Fibroblast of gingiva (primary cell): ENCODE data around the gene ERF.

ENCODE experiments used
- DNase-seq: peaks from one replicate; pipeline ENCODE4 v3.0.0-alpha.2; 2011; ENCODE audit warnings: low read depth

Gene ERF

DNA sequence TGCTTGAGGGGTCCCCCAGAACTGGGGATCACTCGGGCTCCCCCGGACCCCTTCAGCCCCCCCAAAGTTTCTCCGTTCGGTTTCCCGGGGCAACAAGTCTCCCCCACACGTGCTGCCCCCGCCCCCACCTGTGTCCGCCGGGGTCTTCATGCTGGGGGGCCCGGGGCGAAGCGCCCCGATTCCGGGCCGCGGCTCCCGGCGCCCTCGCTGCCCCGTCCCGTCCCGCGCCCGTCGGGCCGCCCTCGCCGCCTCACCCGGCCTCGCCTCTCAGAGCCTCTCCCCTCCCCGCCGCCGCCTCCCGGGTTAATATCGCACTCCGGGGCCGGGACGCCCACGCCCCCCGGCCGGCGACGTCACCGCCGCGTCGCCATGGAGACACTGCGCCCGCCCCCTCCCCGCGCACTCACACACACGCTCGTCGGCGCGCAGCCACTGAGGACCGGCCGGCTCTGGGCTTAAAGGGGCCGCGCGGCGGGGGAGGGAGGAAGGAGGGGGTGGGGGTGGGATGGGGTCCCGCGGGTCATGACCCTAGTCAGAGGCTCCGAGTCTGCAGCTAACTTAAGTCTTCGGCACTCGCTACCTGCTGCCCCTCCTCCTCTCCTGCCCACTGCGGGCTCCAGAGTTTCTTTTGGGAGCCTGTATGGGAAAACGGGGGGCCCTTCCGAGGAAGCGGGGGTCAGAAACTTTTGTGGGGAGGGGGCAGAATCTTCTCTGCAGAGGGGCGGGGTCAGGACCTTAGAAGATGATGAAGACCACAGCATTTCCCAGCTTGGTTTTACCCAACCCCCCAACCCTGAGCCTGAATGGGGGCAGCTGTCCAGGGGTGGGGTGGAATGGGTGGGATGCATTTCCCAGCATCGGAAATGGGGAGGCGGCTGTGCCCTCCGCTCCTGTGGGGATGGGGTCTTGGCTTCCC, at the start of gene ERF:
Gene ERF (minus strand): TSS at position 279 of the 916 bp plus-strand sequence. CDS start 129 bp downstream, at position 150.
- DNase-seq = peak; percentile 92

DNA sequence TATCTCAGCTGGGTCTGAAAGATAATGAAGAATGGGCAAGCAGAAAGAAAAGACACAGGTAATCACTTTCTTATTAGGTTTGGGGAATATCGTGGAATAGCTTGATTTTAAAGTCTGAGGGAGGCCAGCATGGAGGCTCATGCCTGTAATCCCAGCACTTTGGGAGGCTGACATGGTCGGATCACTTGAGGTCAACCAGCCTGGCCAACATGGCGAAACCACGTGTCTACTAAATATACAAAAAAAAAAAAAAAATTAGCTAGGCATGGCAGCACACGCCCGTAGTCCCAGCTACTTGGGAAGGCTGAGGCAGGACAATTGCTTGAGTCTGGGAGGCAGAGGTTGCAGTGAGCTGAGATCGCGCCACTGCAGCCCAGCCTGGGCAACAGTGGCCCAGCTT, 48.9 kb upstream of the ERF start:
- no peak for DNase-seq

DNA sequence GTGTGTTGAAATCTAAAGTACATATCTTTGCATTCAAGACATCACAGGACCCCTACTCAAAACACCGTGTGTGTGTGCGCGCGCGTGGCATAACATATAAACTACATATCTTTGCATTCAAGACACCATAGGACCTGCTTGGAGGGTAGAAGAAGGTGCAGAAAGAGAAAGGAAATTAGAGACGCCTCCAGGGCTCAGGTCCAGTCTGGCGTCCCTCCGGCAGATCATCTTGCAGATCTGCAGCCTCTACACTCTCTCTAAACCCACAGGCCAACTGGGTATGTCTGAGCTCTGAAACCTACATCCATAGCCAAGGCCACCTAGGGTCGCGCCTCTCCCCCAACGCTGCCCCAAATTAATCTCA, 48.2 kb upstream of the ERF start:
- DNase-seq = no peak

- DNase-seq = no peak
These were observed 46.8 kb upstream of the ERF start, which contains the start of gene PRR19 for GRCh38 chr19:42301646-42302203. Gene PRR19, plus strand, starts transcription at chr19:42302132. Its CDS starts 7,453 bp downstream, at chr19:42309585.

DNA sequence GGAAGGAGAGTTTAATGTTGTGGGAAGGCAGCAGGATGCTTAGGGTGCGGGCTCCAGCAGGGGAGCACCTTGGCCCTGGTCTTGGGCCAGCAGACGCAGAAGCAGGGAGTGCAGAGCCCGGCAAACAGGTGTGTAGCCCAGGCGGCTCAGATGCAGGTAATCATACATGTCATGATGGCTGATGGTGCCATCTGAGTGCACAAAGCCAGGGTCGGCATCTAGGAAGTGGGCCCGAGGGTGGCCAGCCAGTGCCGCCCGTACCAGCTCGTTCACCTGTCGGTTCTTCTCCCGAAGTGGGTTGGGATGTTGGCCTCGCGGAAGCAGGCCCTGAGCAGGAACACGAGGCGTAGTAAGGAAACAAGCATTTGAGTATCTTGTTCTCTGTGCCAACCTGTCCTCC, 42.1 kb upstream of the ERF start:
- no peak for DNase-seq

- peak; percentile 36 for DNase-seq
These were observed 41.0 kb upstream of the ERF start for GRCh38 chr19:42295831-42296525.

- no peak for DNase-seq
These were observed 40.4 kb upstream of the ERF start for GRCh38 chr19:42295342-42295741.

DNA sequence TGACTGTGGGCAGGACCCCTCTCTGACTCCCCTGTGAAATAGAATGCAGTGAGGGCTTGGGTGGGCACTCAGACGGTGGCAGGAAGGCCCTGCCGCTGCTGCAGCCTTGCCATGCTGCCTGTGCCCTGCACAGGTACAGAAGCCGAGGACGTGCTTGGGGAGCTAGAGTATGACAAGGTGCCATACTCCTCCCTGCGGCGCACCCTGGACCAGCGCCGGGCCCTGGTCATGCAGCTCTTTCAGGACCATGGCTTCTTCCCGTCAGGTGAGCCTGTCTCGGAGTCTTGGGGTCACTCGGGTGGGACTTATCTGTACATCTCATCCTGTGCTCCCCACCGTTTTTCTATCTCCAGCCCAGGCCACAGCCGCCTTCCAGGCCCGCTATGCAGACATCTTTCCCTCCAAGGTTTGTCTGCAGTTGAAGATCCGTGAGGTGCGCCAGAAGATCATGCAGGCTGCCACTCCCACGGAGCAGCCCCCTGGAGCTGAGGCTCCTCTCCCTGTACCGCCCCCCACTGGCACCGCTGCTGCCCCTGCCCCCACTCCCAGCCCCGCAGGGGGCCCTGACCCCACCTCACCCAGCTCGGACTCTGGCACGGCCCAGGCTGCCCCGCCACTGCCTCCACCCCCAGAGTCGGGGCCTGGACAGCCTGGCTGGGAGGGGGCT, 39.7 kb upstream of the ERF start:
- no peak for DNase-seq

GRCh38 chr19:42293948-42294347, 39.0 kb upstream of the ERF start:
- DNase-seq = no peak

DNA sequence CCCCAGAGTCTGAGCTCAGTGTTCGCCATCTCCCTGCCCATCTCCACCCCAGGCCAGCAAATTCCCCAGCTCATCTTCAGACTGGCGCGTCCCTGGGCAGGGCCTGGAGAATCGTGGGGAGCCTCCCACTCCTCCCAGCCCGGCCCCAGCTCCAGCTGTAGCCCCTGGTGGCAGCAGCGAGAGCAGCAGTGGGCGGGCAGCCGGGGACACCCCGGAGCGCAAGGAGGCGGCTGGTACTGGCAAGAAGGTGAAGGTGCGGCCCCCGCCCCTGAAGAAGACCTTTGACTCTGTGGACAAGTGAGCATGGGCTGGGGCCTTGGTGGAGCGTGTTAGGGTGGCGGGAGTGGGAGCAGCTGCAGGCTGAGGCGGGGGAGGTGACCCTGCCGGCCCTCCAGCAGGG, 38.6 kb upstream of the ERF start:
- DNase-seq = no peak

- DNase-seq = no peak
These were observed 38.0 kb upstream of the ERF start for GRCh38 chr19:42292963-42293362.

GRCh38 chr19:42292042-42292960, 37.4 kb upstream of the ERF start:
- DNase-seq = no peak

GRCh38 chr19:42291435-42291810, 36.5 kb upstream of the ERF start:
- DNase-seq = no peak

DNA sequence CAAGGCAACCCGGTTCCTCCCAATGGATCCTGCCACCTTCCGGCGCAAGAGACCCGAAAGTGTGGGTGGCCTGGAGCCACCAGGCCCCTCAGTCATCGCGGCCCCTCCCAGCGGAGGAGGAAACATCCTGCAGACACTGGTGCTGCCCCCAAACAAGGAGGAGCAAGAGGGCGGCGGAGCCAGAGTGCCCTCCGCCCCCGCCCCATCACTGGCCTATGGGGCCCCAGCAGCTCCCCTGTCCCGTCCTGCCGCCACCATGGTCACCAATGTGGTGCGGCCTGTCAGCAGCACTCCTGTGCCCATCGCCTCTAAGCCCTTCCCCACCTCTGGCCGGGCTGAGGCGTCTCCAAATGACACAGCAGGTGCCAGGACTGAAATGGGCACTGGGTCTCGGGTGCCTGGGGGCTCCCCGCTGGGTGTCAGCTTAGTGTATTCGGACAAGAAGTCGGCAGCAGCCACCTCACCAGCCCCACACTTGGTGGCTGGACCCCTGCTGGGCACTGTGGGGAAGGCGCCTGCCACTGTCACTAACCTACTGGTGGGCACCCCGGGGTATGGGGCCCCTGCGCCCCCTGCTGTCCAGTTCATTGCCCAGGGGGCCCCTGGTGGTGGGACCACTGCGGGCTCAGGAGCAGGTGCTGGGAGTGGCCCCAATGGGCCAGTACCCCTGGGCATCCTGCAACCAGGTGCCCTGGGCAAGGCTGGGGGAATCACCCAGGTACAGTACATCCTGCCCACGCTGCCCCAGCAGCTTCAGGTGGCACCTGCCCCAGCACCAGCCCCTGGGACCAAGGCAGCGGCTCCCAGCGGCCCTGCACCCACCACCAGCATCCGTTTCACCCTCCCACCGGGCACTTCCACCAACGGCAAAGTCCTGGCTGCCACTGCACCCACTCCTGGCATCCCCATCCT, 35.9 kb upstream of the ERF start:
- DNase-seq = no peak

GRCh38 chr19:42290136-42290522, 35.2 kb upstream of the ERF start:
- no peak for DNase-seq

GRCh38 chr19:42289556-42290041, 34.7 kb upstream of the ERF start:
- DNase-seq = no peak

- DNase-seq = no peak
These were observed 34.1 kb upstream of the ERF start for GRCh38 chr19:42288881-42289555.

DNA sequence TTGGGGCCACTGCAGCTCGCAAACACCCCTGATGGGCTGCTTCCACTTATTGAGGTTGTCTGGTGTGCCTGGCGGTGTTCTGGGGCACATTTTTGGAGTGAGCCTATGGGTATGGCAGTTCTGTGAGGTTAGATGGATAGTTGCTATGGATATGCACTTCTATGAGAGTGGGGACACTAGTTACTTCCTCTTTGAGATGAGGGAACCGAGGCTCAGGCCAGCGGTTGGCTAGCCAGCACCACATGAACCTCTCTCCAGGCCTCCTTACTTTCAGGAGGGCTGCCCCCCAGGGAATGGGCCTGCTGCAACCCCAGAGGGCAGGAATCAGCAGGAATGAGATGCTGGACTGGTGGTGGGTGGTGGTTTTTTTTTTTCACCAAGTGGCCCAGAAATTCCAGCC, 33.5 kb upstream of the ERF start:
- no peak for DNase-seq

DNA sequence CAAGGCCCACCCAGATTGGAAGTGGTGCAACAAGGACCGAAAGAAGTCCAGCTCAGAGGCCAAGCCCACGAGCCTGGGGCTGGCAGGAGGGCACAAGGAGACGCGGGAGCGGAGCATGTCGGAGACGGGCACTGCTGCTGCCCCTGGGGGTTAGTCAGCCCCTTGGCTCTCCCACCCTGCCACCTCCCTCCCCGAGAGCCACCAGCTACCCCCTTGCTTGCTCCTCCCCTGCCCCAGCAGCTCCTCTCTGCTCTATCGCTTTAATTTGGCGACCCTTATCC, 32.8 kb upstream of the ERF start:
- DNase-seq = no peak
